Measurements from ENCODE around the gene HASPIN. TPM values are rescaled to one million over a fixed set of nuclear protein-coding genes. Genes with fewer than 3 reads are reported as not detected.

The HASPIN gene
- total RNA-seq, 3 donors from 2014 or later (not counting 1 experiment from before 2014, with no cell fraction given) = 0.33 to 0.79 (median 0.70) TPM

DNA sequence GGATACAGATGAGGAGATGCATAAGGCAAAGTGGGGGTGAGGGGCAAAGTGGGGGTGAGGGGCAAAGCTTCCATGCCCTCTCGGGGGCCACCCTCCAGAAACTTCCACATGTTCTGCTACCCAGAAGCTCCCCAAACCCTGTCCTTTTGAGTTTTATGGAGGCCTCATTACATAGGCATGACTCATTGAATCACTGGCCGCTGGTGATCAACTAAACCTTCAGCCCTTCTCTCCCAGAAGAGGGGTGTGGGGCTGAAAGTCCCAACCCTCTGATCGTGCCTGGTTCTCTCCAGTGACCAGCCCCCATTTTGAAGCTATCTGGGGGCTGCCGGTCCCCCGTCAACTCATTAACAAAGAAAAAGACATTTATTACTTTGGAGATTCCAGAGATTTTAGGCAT lies 49.8 kb downstream of the HASPIN start:
- WGBS (ENCODE audit: insufficient coverage) = 87% methylated on average over 5 of the region's 5 CpGs
- Histone ChIP-seq H3K27ac (ENCODE audit: low read length) (no peak overlapping the region), H3K9me3 (ENCODE audit: control insufficient read depth, insufficient read depth, low read length) (no peaks in the 10 kb centered on the region), H3K27me3 (ENCODE audit: control insufficient read depth, insufficient read depth, low read length) (no peaks in the 10 kb centered on the region), H3K4me1 (ENCODE audit: control insufficient read depth, insufficient read depth, low read length) (peaks cover 39% of the 10 kb centered on the region), H3K36me3 (ENCODE audit: control insufficient read depth, insufficient read depth, low read length) (no peaks in the 10 kb centered on the region), H3K4me3 (ENCODE audit: low read length) (no peak overlapping the region)
- H3K4me3 Mint-ChIP-seq = no peak overlapping the region
- H3K27me3 Mint-ChIP-seq (ENCODE audit: low read depth in 2 of 2) = peaks cover 0 to 4% of the 10 kb centered on the region in 2 donors
- H3K4me1 Mint-ChIP-seq = peaks cover 33 to 41% of the 10 kb centered on the region in 2 donors
- ATAC-seq (no peak), DNase-seq (no peak)
- intact Hi-C loops (cut with micrococcal nuclease) = no loop called here
- no peaks in the 10 kb centered on the region for H3K36me3 Mint-ChIP-seq
- no peak overlapping the region for H3K27ac Mint-ChIP-seq
- H3K9me3 Mint-ChIP-seq = peaks cover 0 to 1% of the 10 kb centered on the region in 2 donors
- TF ChIP-seq, protein P1, sequence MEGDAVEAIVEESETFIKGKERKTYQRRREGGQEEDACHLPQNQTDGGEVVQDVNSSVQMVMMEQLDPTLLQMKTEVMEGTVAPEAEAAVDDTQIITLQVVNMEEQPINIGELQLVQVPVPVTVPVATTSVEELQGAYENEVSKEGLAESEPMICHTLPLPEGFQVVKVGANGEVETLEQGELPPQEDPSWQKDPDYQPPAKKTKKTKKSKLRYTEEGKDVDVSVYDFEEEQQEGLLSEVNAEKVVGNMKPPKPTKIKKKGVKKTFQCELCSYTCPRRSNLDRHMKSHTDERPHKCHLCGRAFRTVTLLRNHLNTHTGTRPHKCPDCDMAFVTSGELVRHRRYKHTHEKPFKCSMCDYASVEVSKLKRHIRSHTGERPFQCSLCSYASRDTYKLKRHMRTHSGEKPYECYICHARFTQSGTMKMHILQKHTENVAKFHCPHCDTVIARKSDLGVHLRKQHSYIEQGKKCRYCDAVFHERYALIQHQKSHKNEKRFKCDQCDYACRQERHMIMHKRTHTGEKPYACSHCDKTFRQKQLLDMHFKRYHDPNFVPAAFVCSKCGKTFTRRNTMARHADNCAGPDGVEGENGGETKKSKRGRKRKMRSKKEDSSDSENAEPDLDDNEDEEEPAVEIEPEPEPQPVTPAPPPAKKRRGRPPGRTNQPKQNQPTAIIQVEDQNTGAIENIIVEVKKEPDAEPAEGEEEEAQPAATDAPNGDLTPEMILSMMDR (IDR thresholded peaks at IDR 0.05) = no peak

DNA sequence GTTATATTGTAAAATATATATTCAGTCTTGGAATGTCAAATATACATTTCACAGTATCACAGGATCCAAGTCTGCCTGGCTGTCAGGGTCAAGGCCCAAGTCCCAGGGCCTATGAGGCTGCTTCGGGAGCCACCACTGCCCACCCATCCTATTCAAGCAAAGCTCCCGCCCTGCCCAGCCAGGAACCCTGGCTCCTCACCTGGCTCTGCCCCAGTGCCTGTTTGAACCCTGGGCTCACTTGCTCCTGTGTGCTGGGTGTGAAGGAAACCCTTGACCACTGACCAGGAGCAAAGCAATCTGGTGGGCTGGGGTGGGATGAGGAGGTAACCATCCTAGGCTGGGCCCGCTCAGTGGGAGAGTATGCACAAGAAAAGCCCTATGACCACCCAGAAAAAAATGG lies 50.3 kb downstream of the HASPIN start:
- H3K4me1 ChIP-seq (ENCODE audit: control insufficient read depth, insufficient read depth, low read length) = peaks cover 35% of the 10 kb centered on the region
- H3K27me3 ChIP-seq (ENCODE audit: control insufficient read depth, insufficient read depth, low read length) = no peaks in the 10 kb centered on the region
- WGBS (ENCODE audit: insufficient coverage) = 95% methylated on average over 3 of the region's 3 CpGs
- Mint-ChIP-seq H3K27me3 (ENCODE audit: low read depth in 2 of 2) (peaks cover 0 to 4% of the 10 kb centered on the region in 2 donors), H3K4me3 (no peak overlapping the region), H3K4me1 (peaks cover 28 to 37% of the 10 kb centered on the region in 2 donors), H3K27ac (no peak overlapping the region), H3K36me3 (no peaks in the 10 kb centered on the region), H3K9me3 (no peaks in the 10 kb centered on the region)
- no peak overlapping the region for H3K27ac ChIP-seq (ENCODE audit: low read length)
- H3K36me3 ChIP-seq (ENCODE audit: control insufficient read depth, insufficient read depth, low read length) = no peaks in the 10 kb centered on the region
- DNase-seq (no peak), ATAC-seq (no peak)
- intact Hi-C loops (cut with micrococcal nuclease) = no loop called here
- H3K4me3 ChIP-seq (ENCODE audit: low read length) = no peak overlapping the region
- H3K9me3 ChIP-seq (ENCODE audit: control insufficient read depth, insufficient read depth, low read length) = no peaks in the 10 kb centered on the region
- TF ChIP-seq, protein P1 (IDR thresholded peaks at IDR 0.05) = no peak

Other genes with a start within 250 kb of the HASPIN start
- not detected for gene ASPA, start 247.9 kb upstream of the HASPIN start, total RNA-seq
- gene TRPV3, start 166.1 kb upstream of the HASPIN start, total RNA-seq = 10 to 100 TPM in 1 of 3 donors, 1 to 10 TPM in 2; 5.6 to 10.3 (median 7.6) TPM
- 1 to 10 TPM; 3.2 to 4.5 (median 4.2) TPM for gene TRPV1, start 114.5 kb upstream of the HASPIN start, total RNA-seq
- 1 to 10 TPM; 5.8 to 9.3 (median 8.9) TPM for gene SHPK, start 87.7 kb upstream of the HASPIN start, total RNA-seq
- 10 to 100 TPM in 1 of 3 donors, 1 to 10 TPM in 2; 7.6 to 24.2 (median 9.6) TPM for gene CTNS, start 87.1 kb upstream of the HASPIN start, total RNA-seq
- 10 to 100 TPM; 15.1 to 17.0 (median 16.3) TPM for gene TAX1BP3, start 55.3 kb upstream of the HASPIN start, total RNA-seq
- gene EMC6, start 55.1 kb upstream of the HASPIN start, total RNA-seq = 10 to 100 TPM; 29.3 to 34.7 (median 32.1) TPM
- gene P2RX5, start 27.7 kb upstream of the HASPIN start, total RNA-seq = 10 to 100 TPM in 1 of 3 donors, 1 to 10 TPM in 2; 7.8 to 15.4 (median 9.2) TPM
- 10 to 100 TPM; 12.8 to 13.8 (median 13.8) TPM for gene ITGAE, start 77.3 kb downstream of the HASPIN start, total RNA-seq
- gene NCBP3, start 122.3 kb downstream of the HASPIN start, total RNA-seq = 10 to 100 TPM; 55.9 to 60.7 (median 58.1) TPM
- gene CAMKK1, start 169.2 kb downstream of the HASPIN start, total RNA-seq = 1 to 10 TPM; 3.2 to 4.3 (median 3.9) TPM
- gene P2RX1, start 192.6 kb downstream of the HASPIN start, total RNA-seq = 10 to 100 TPM in 2 of 3 donors, 1 to 10 TPM in 1; 2.3 to 15.3 (median 13.4) TPM
- gene ATP2A3, start 240.5 kb downstream of the HASPIN start, total RNA-seq = 100 to 1,000 TPM; 326 to 397 (median 377) TPM